ENCODE measurements around the gene OR10A6.

GRCh38 chr11:7974668-7975067 is 43.6 kb upstream of the OR10A6 start:
- TF ChIP-seq CTCF (IDR thresholded peaks at IDR 0.05) = no peak
- no peak for TF ChIP-seq POLR2A (IDR thresholded peaks at IDR 0.05)

Data from testis (tissue), 2 donors.